GM21717 (cell line): Measurements from ENCODE around the gene HOXA1.

ENCODE experiments used
- ATAC-seq: cut with Tn5 transposase; IDR thresholded peaks from one replicate; pipeline ENCODE4 v1.9.1; 2021; ENCODE audit warnings: mild to moderate bottlenecking, moderate library complexity; ENCODE audit not compliant: unreplicated experiment

The HOXA1 gene

DNA sequence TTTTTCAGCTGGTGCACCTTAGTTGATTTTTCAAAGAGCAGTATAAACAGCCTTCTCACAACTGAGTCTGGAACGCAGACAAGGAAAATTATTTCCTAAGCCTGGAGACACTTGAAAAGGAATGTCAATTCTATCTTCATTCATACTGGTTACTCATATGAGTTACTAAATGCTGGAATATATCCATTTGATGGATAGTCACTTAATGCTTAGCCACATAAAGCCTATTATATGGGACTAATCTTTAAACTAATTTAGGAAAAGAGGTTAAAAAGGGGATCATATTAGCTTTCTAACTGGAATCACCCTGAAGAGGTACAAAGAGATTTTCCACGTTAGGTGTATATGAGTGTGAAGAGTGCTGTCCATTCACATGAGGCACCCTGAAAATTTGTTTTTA lies 36.4 kb upstream of the HOXA1 start:
- no peak for ATAC-seq

DNA sequence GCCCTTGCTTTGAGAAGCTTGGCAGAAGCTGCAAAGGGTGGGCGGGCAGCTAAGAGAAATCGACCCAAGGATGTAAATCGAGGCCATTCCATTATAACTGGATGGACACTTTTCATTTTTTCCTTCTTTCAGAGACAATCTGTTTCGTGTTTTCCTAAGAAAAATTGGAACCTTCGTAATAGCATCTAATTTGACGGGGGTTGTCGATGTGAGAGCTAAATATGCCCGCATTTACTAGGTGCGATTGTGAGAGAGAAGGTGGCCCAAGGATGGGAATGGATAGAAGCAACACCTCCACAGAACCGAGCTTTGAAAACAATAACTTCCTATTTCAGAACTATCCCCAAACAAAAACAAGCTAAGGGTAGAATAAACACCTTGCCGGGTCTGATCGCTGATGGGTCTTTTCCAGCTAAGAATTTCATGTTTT lies 35.6 kb upstream of the HOXA1 start:
- ATAC-seq: no peak

DNA sequence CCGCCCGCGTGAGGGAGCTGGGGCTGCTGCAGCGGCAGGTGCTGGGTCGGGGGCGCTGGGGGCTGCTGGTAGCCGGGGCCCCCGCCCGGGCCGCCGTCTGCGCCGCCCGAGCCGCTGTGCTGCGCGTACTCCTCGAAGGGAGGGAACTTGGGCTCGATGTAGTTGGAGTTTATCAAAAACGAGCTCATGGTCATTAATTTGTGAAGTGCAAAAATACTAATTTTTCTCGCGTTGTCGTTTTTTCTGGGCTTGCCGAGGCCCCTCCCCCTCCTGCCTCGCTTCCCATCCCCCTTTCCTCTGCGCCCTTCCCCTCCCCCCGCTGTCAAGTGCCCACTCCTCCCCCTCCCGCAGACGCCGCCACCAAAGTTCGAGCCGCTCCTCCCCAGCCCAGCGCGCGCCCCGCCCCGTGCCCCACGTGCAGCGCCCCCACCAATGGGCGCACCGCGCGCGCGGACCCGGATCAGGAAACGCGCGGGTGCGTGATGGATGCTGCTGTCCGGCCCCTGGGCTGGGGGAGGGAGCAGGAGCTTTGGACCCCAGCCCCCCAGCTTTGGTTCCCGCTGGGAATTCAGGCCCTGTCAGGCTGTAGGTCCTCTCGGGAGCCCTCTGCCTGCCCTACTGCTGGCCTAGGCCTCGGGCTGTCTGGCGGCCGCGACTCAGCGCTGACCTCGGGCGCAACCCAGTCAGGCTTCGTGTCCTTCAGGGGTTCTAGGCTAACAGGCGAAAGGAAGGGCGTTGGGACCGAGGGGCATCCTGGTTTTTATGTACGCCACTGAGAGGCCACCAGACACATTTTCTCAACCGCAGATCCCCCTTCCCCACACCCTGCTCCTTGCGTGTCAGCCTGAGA lies 35.0 kb upstream of the HOXA1 start, which contains the start of gene HOXA4:
HOXA4 (minus strand) TSS at position 218 of the 850 bp plus-strand sequence; CDS start at position 194, 24 bp downstream.
- ATAC-seq: no peak

GRCh38 chr7:27129729-27130539 lies 34.1 kb upstream of the HOXA1 start:
- no peak for ATAC-seq

DNA sequence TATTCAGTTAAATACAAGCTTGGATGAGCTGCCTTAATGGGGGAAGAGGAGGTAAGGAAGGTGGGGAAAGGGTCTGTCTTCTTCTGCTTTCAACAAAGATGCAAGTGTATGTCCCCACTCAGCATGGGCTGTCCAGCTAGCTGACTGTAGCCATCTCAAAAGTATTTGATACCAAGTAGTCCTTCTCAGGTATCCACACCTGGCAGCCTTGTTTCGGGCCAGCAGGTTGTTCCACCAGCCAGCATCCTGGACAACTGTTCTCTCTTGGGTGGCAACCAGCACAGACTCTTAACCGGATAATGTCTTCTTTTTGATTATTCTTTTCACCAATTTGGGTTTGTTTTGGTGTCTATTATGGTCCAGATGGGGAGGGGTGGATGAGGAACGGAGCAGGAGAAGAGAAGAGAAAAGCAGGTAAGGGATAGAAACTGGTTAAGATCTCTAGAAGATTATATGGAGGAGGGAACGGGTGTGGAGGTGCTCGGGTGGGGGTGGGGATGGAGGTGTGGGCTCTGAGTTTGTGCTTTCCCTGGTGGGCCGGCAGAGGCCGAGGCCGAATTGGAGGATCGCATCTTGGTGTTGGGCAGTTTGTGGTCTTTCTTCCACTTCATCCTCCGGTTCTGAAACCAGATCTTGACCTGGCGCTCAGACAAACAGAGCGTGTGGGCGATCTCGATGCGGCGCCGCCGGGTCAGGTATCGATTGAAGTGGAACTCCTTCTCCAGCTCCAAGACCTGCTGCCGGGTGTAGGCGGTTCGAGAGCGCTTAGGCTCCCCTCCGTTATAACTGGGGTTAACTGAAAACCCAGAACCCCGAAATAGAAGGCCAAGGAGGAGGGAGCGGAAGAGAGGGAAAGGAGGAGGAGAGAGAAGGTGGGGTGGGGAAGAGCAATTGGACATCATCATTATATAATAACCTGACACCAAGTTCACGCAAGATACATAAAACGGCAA lies 33.3 kb upstream of the HOXA1 start:
- ATAC-seq: no peak

DNA sequence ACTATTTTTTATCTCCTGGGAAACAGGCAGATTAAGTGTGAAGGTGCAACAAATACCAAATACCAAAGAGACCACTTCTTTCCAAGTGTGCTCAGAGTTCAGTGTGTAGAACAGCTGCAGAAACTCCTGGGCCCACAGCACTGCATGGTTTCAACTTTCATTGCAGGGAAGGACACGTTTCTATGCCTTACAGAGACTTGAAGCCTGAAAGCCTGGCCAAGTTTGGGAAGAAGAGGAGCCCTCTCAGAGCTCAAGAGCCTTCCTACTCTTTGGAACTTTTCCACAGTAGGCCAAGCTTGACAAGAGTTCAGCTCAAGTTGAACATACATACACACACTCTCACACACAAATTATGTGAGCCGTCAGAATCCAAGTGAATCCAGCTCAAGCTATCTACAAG lies 32.2 kb upstream of the HOXA1 start:
- ATAC-seq: no peak

DNA sequence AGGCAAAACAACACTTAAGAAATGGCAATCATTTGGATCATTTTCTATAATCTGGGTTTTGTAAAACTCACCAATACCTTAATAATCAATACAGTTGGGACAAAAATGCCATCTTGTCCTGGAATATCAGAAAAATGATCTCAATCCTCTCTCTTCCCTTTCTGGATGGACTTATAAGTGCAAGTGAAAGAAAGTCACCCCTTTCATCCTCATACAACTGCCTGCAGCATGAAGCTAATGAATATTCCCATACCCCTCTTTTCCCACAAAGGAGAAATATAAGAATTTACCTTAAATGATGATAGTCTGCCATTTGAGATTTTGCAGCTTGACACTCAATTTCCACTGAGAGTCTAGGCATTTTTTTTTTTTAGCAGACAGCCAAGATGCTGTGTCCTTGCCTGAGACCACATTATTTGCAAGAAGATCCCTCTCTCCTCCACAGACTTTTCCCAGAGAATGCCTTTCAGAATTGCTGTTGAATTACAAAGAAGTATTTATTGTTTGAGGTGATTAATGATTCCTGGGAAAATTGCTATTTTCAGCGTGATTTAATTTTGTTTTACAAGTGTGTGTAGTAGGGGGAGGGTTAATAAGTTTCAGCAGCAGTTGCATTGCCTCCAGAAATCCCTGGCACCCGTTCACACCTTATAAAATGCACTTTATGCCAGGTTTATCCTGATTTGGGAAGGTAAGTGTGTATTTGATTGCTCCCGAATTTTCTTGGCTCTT lies 31.0 kb upstream of the HOXA1 start:
- no peak for ATAC-seq

- ATAC-seq: no peak
These were observed 30.2 kb upstream of the HOXA1 start for GRCh38 chr7:27125986-27126394.

GRCh38 chr7:27124902-27125689 lies 29.3 kb upstream of the HOXA1 start:
- no peak for ATAC-seq

DNA sequence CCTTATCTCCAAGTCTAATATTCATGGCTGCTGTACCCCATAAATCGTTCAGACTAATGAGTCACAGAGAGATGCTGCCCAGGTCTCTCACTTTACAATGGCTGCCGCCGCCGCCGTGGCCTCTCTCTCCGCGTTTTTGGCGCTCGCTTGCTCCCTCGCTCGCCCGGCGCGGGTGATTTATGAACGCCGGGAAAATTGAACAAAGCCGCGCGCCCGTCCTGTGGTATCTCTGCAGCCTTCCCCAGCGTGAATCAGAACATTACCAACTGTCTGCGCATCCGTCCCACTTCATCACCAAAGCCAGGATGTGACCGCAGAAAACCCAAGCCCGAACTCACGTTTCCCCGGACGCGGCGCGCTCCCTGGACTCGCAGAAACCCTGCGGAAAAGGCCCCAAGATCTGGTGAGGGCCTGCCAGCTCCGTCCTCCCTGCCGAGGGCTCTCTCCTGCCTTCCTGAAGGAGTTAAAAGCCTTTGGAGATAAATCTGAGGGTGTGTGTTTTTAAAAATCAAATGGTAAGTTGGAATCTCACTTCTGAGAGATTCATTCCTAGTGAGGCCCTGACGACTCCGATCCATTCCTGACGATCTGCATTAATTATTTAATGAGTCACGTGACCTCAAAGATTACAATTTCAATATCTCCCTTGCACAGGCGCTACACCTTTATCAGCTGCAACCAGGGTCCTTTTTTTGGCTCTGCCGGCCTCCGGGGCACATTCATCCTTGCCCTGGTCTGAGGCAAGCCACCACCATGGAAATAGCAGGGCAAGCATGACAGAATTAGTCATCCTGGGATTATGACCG lies 28.5 kb upstream of the HOXA1 start:
- no peak for ATAC-seq

GRCh38 chr7:27123477-27124053 lies 27.8 kb upstream of the HOXA1 start:
- ATAC-seq: no peak

DNA sequence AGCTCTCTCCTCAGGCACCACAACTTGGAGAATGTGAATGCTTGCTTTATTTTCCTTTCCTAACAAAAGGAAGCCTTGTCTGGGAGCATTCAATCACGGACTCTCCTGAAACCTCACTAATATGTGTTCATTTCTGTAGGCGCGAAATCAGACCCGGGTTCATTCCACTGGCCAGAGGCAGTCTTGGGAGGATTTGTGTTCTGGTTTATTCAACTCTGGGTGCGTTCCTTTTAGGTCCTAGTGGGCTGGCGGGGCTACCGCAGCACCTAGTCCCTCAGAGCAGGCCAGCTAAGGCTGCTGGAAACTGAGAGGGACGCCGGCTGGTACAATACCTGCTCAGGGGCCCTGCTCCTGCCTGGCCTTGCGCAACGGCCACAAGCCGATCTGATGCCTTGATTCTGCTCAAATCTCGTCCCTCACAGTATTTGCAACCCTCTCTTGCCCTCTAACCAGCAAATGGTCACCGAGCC lies 27.2 kb upstream of the HOXA1 start:
- no peak for ATAC-seq

DNA sequence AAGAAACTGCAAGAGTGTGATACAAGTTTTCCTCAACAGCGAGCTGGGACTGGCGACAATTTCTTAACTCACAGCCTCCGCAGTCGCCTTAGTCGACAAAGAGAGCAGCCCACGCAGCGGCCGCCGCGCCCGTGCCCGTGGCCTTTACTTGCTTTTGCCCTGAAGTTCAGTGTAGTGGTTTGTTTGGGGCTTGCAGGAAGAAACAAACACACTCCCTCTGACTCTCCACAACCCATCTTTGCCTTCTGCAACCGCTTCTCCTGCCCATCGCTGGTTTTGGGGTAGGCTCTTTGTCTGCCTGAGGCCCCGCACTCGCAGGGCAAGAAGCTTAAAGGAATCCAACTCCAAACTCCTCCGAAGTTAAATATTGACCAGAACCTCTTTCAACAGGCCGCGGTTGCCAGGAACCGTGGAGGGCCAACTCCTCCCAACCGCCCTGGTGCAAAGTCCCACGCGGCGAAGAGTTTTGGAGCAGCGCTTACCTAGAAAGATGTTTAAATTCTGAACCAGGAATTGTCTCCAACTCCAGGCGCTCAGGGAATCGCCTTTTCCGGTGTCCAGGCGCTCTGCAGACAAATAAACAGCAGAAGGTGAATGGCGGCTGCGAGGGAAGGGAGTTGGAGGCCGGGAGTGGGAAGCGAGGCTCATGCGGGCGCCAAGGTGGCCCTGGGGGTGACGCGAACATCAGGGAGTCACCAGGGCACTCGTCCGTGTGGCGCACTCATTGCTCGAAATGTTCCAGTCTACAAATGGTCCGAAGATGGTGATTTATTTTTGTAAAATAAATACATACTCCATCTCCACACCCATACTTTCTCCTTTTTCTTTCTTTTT lies 26.5 kb upstream of the HOXA1 start:
- ATAC-seq: no peak

DNA sequence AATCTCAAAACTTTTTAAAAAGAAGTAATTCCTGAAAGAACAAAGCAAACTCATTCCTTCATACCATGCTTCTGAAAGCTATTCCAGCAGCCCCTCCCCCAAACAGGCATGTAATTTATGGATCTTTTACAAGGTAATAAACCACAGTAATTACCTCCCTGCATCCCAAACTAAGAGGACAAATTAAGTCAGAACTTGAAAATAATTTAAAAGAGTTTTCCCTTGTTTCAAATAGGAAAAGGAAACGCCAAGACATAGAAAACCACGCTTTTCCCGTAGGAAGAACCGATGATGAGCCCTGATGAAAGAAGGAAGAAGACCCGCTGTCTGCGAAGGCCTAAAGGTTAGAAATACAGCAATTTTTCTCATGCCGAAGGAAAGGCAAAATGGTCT lies 25.9 kb upstream of the HOXA1 start:
- ATAC-seq: no peak

DNA sequence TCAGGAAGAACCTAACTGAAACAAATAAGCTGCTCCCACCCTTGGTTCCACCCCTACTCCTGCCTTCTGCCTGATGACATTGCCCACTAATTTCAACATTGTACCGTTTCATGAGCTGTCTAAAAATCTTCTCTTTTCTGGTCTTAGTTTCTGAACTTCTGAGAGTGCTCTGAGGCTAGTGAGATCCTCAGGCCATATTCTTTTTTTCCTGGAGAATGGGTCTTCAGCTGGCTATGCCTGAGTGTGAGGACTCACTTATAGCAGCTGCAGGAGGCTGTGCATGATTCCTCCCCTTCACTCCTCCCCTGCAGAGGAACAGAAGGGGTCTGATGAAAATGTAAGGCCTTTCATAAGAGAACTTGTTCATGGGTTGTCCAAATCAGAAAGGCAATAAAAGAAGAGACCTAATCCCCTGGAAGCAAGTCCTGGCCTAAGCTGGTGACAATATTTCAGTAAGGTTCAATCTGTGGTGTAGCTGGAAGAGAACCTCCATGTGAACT lies 23.7 kb upstream of the HOXA1 start:
- ATAC-seq: no peak

DNA sequence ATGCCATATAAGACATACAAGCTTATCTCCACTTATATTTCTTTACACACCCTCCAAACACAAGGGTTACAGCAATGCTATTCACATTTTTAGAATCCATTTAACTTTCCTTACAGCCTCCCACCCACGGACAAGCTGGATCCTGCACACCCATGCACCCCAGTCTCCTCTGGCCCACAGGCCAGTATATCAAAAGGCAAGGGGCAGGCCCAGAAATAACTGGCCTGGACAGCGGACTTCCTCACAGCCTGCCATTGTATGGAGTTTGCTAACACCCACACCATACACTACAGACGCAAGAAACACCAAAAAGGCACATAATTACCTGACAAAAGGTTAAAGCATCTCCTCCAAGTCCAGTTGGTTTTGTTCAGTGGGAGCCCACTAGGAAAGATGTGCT lies 22.8 kb upstream of the HOXA1 start:
- ATAC-seq: no peak

DNA sequence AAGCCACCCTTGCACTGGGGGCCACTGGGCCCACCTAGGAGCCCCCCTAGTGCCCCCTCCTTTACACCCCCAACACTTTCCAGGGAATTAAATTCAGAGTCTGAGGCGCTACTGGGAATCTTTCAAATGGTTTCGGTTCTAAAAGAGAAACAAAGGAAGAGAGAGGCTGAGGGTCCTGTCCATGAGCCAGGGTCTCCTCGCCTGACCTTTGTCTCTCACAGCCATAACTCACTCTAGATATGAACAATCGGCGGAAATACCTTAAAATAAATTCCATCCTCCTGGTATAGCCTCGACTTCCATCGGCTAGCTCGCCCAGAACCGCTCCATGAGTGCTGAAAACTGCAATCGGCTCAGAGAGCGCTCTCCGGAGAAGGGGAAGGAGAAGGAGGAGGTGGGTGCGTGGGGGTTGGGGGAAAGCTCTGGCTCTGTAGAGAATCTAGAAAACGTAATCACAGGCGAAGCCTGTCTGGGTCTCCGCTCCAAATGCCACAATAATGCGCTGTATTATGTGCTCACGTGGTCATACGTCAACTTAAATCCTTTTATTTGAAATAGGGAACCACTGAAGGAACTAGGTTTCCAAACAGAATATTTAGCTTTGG lies 22.2 kb upstream of the HOXA1 start:
- ATAC-seq: no peak
